ENCODE data around the gene MMP2. TPM values are rescaled to one million over a fixed set of nuclear protein-coding genes. Genes with fewer than 3 reads are reported as not detected.

Gene MMP2
- total RNA-seq, 1 donor from 2014 or later, result 121 TPM

- DNase-seq (ENCODE audit: low spot score), result no peak
These were observed 9.0 kb upstream of the MMP2 start for GRCh38 chr16:55469821-55470532.

DNA sequence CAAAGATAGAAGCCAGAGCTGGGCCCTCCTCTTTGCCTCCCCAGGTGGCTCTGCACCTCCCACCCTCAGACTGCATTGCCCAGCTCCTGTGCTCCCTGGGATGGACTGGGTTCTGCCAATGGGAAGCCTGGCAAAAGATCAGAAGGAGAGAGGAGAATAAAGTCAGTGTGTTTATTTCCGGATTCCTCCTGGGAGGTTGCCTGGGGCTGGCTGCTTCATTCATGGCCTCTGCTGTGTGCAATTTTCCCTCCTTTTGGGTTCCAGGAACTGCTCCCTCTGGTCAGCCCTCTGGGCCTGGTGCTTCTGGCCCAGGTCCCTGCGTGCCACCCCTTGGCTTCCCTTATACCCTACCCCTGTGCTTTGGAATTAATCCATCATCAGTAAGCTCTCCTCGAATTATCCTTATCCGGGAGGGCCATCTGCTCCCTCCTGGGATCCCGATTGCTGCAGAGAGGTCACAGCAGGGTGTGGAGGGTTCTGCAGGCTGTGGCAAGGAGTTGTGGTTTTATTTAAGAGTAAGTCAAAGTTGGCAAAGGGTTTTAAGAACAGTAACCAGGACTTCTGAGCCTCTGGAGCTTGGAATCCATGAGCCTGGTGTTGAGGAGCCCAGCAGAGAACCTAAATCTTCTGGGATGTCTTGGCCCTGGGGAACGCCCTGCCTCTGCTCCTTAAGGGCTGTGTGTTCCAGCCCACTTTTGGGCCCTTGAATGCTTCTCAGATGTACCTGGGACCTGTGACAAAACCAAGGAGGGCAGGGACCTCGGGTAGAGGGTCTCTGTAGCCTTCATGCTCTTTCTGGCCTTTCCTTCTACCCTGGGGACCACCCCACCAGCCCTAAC, 8.2 kb upstream of the MMP2 start:
- peak; percentile 59 for DNase-seq (ENCODE audit: low spot score)

DNA sequence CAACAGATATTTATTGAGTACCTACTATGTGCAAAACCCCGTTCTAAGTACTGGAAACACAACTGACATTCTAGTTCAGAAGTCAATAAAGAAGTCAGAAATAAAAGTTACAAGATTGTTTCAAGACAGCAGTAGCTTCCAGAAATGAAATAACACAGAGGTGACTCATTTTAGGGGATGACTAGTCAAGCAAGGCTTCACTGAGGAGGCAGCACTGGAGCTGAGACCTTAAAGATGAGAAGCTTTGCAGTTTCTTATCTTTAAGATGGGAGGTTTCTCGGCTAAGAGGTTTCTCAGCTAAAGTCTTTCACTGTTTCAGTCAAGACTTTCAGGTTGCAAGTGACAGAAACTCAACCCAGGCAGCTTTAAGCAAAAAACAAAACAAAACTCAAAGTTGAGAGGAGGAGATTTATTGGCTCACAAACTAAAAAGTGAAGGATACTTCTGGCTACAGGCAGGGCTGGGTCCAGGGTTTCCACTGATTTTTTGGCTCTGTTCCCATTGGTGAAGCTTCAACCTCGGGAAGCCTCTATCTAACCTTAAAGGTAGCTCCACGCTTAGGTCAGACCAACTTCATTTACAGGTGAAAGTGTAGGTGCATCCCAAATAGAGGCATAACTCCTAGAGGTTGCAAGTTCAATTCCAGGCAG, 7.4 kb upstream of the MMP2 start:
- DNase-seq (ENCODE audit: low spot score), result no peak

GRCh38 chr16:55473587-55473986, 5.4 kb upstream of the MMP2 start:
- DNase-seq (ENCODE audit: low spot score), result no peak

GRCh38 chr16:55474821-55475220, 4.2 kb upstream of the MMP2 start:
- no peak for DNase-seq (ENCODE audit: low spot score)

DNA sequence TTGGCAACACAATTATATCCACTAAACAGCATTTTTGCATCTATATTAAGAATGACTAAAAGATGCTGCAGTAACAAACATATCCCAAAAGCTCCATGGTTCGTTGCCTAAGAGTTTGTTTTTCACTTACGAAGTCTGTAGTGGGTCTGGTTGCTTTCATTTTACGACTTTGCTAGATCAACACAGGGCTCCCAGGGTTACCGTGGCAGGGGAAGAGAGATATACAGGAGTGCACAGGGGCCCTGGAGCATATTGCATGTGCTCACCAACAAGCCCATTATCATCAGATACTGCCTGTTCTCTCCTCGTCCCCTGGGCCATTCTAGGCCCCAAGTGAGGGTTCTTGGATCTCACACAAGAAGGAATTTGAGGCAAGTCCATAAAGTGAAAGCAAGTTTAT, 3.1 kb upstream of the MMP2 start:
- DNase-seq (ENCODE audit: low spot score), result no peak

- no peak for DNase-seq (ENCODE audit: low spot score)
These were observed 2.1 kb upstream of the MMP2 start for GRCh38 chr16:55476625-55477533.

DNA sequence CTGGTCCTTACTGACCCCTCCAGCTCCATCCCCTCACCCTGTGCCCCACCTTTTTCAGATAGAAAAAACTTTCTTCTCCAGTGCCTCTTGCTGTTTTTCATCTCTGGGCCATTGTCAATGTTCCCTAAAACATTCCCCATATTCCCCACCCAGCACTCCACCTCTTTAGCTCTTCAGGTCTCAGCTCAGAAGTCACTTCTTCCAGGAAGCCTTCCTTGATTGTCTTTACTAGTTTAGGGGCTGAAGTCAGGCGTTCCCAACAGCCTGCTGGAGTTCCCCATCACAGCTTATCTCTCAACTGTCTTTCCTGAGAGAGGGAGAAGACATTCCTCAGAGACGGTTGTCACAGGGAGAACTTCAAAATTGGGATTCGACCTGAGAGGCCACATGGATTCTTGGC, 1.3 kb upstream of the MMP2 start:
- no peak for DNase-seq (ENCODE audit: low spot score)

- no peak for DNase-seq (ENCODE audit: low spot score)
These were observed 587 bp downstream of the MMP2 start for GRCh38 chr16:55479430-55480140.

GRCh38 chr16:55480228-55480655, 1.2 kb downstream of the MMP2 start:
- peak; percentile 87 for DNase-seq (ENCODE audit: low spot score)

GRCh38 chr16:55481023-55481422, 2.0 kb downstream of the MMP2 start:
- no peak for DNase-seq (ENCODE audit: low spot score)

DNA sequence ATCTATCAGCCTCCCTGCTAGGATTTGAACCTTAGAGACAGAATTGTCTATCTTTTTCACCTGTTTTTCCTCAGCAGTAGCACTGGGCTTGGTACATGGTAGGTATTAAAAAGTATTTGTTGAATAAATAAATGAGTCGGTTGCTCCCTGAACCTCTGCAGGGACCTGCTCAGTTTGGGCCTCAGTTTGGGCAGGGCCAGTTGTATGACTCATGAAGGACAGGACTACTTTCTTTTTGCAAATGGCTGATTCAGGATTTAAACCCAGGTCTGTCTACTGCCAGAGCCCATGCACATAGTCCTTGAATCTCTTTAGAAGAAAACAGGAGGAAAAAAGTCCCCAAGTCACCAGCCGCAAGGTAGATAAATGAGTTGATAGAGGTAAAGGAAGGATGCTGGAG, 3.1 kb downstream of the MMP2 start:
- DNase-seq (ENCODE audit: low spot score), result no peak

DNA sequence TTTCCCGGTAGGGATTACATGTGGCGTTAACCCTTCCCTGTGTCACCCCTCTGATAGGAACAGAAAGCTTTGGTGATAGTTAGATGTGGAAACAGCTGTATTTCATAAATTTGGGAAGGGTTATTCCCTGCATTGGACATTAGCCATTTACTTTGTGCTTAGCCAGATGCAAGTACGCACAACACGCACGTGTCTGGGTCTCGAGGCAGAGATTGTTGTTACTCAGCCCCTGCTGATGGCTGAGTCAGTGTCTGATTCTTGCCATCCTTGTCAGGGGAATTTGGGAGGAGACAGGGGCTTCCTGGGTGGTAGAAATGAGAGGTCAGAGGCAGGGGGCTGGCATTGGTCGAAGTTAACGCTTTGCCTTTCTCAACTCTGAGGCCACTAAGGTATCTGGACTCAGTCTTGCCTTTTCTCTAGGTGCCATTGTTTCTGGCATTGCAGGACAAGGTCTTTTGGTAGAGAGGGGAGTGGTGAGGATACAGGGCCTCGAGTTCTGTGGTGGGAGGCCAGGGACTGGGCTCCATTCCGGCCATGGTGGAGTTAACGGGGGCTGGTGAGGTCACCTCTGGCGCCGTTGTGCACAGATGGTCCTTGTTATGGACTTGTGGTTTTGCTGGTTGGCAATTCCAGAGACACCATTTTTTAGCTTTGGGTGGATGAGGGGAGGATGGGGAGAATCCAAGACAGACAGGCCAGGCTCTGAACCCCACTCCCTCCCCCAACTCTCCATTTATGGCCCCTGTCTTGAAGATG, 8.2 kb downstream of the MMP2 start:
- DNase-seq (ENCODE audit: low spot score), result no peak

- no peak for DNase-seq (ENCODE audit: low spot score)
These were observed 9.3 kb downstream of the MMP2 start for GRCh38 chr16:55488306-55488705.

GRCh38 chr16:55489119-55489955, 10.3 kb downstream of the MMP2 start:
- DNase-seq (ENCODE audit: low spot score), result no peak

DNA sequence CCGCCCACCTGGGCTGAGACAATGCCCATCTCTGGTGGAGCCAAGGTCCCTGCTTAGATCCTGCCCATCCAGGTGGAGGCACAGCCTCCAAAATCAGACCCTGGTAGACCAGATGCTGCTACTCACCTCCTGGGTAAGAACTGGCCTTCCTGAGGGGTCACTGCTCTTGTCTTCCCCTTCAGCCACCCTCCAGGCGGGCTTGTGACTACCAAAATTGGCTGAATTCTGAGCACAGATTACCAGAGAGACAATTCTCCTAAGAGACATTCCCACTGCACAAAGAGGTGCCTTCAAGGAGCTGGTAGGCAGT, 10.9 kb downstream of the MMP2 start:
- no peak for DNase-seq (ENCODE audit: low spot score)

DNA sequence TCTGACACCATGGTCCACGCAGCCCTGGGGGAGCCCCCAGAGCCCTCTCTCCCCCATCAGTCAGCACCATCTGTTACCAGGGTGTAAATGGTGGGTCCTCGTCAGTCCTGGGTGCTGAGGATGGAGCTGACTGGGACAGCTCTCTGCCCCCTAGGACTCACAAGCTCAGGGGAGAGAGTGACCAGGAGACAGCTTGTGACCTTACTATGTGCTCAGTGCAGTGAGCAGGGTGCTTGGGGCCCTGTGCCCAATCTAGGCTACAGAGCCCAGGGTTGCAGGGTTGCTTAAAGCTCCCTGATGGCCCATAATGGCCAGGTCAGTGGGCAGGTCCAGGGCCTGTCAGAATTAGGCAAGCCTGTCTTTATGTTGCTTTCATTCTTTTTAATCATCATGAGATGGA, 11.3 kb downstream of the MMP2 start:
- no peak for DNase-seq (ENCODE audit: low spot score)

DNA sequence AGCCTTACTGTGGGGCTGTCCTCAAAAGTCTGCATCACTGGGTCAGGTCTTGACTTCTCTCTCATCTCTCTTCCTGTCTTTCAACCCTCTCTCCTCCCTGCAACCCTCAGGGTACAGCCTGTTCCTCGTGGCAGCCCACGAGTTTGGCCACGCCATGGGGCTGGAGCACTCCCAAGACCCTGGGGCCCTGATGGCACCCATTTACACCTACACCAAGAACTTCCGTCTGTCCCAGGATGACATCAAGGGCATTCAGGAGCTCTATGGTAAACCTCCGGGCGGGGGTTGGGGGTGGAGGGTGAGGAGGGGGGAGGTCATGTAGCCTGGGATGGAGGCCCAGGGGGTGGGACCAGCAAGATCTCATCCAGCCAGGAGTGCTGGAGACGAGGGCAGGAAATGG, 12.7 kb downstream of the MMP2 start:
- DNase-seq (ENCODE audit: low spot score), result no peak

- peak; percentile 32 for DNase-seq (ENCODE audit: low spot score)
These were observed 13.9 kb downstream of the MMP2 start for GRCh38 chr16:55492756-55493380.

Data from ureter (tissue), 1 donor.